ENCODE data around the gene MPPE1. TPM values are rescaled to one million over a fixed set of nuclear protein-coding genes. Genes with fewer than 3 reads are reported as not detected.

The MPPE1 gene
- total RNA-seq, 1 donor from 2014 or later, result 29.4 TPM

- FAIRE-seq (no peak), DNase-seq (ENCODE audit: low read depth) (no peak)
- H3K4me1 ChIP-seq (ENCODE audit: insufficient read depth, low read length), result no peaks in the 10 kb centered on the region
- Mint-ChIP-seq H3K4me3 (ENCODE audit: unreplicated experiment) (no peak overlapping the region), H3K27me3 (ENCODE audit: low read depth, unreplicated experiment) (no peaks in the 10 kb centered on the region), H3K36me3 (ENCODE audit: low read depth, unreplicated experiment) (peaks cover 9% of the 10 kb centered on the region), H3K9me3 (ENCODE audit: unreplicated experiment) (peaks cover 3% of the 10 kb centered on the region), H3K27ac (ENCODE audit: unreplicated experiment) (no peak overlapping the region), H3K4me1 (ENCODE audit: low read depth, unreplicated experiment) (peaks cover 6% of the 10 kb centered on the region)
- H2AFZ ChIP-seq (ENCODE audit: low read depth, low read length), result no peak overlapping the region
- H3K4me3 ChIP-seq (ENCODE audit: insufficient read depth, low read depth, low read length), result no peak overlapping the region
- H3K4me2 ChIP-seq (ENCODE audit: low read length), result no peak overlapping the region
- no peaks in the 10 kb centered on the region for H3K79me2 ChIP-seq (ENCODE audit: insufficient read depth, low read length)
- no peaks in the 10 kb centered on the region for H3K27me3 ChIP-seq (ENCODE audit: insufficient read depth, low read length)
- H3K27ac ChIP-seq (ENCODE audit: low read depth, low read length), result no peak overlapping the region
- H3K36me3 ChIP-seq (ENCODE audit: insufficient read depth, low read length), result no peaks in the 10 kb centered on the region
- no peak overlapping the region for H3K9ac ChIP-seq (ENCODE audit: low read length)
- H4K20me1 ChIP-seq (ENCODE audit: insufficient read depth, low read length), result no peaks in the 10 kb centered on the region
- H3K9me3 ChIP-seq (ENCODE audit: insufficient read depth, low read depth, low read length), result no peaks in the 10 kb centered on the region
- TF ChIP-seq EZH2 (IDR thresholded peaks at IDR 0.05; ENCODE audit: insufficient read depth, low read length) (no peak), CTCF (IDR thresholded peaks at IDR 0.05; ENCODE audit: insufficient read depth, low read depth, low read length) (no peak)
Measured at GRCh38 chr18:11883153-11883552, 25.0 kb downstream of the MPPE1 start.

- Histone ChIP-seq H3K36me3 (ENCODE audit: insufficient read depth, low read length) (no peaks in the 10 kb centered on the region), H3K4me3 (ENCODE audit: insufficient read depth, low read depth, low read length) (no peak overlapping the region), H3K9me3 (ENCODE audit: insufficient read depth, low read depth, low read length) (no peaks in the 10 kb centered on the region), H3K79me2 (ENCODE audit: insufficient read depth, low read length) (no peaks in the 10 kb centered on the region), H3K27me3 (ENCODE audit: insufficient read depth, low read length) (no peaks in the 10 kb centered on the region), H3K4me2 (ENCODE audit: low read length) (no peak overlapping the region), H4K20me1 (ENCODE audit: insufficient read depth, low read length) (no peaks in the 10 kb centered on the region), H3K9ac (ENCODE audit: low read length) (no peak overlapping the region), H3K27ac (ENCODE audit: low read depth, low read length) (no peak overlapping the region), H2AFZ (ENCODE audit: low read depth, low read length) (no peak overlapping the region), H3K4me1 (ENCODE audit: insufficient read depth, low read length) (no peaks in the 10 kb centered on the region)
- no peak for DNase-seq (ENCODE audit: low read depth)
- Mint-ChIP-seq H3K36me3 (ENCODE audit: low read depth, unreplicated experiment) (peaks cover 7% of the 10 kb centered on the region), H3K27ac (ENCODE audit: unreplicated experiment) (no peak overlapping the region), H3K4me3 (ENCODE audit: unreplicated experiment) (no peak overlapping the region), H3K4me1 (ENCODE audit: low read depth, unreplicated experiment) (peaks cover 5% of the 10 kb centered on the region), H3K27me3 (ENCODE audit: low read depth, unreplicated experiment) (no peaks in the 10 kb centered on the region), H3K9me3 (ENCODE audit: unreplicated experiment) (peaks cover 3% of the 10 kb centered on the region)
- TF ChIP-seq EZH2 (IDR thresholded peaks at IDR 0.05; ENCODE audit: insufficient read depth, low read length) (no peak), CTCF (IDR thresholded peaks at IDR 0.05; ENCODE audit: insufficient read depth, low read depth, low read length) (no peak)
- no peak for FAIRE-seq
Measured at GRCh38 chr18:11882636-11883035, 25.5 kb downstream of the MPPE1 start.

- no peaks in the 10 kb centered on the region for H3K36me3 ChIP-seq (ENCODE audit: insufficient read depth, low read length)
- Mint-ChIP-seq H3K36me3 (ENCODE audit: low read depth, unreplicated experiment) (peaks cover 14% of the 10 kb centered on the region), H3K4me3 (ENCODE audit: unreplicated experiment) (no peak overlapping the region), H3K27ac (ENCODE audit: unreplicated experiment) (no peak overlapping the region), H3K9me3 (ENCODE audit: unreplicated experiment) (peaks cover 6% of the 10 kb centered on the region), H3K27me3 (ENCODE audit: low read depth, unreplicated experiment) (no peaks in the 10 kb centered on the region), H3K4me1 (ENCODE audit: low read depth, unreplicated experiment) (no peaks in the 10 kb centered on the region)
- no peaks in the 10 kb centered on the region for H3K79me2 ChIP-seq (ENCODE audit: insufficient read depth, low read length)
- H3K27me3 ChIP-seq (ENCODE audit: insufficient read depth, low read length), result no peaks in the 10 kb centered on the region
- no peak overlapping the region for H3K9ac ChIP-seq (ENCODE audit: low read length)
- no peak overlapping the region for H3K27ac ChIP-seq (ENCODE audit: low read depth, low read length)
- no peak overlapping the region for H2AFZ ChIP-seq (ENCODE audit: low read depth, low read length)
- H3K4me3 ChIP-seq (ENCODE audit: insufficient read depth, low read depth, low read length), result no peak overlapping the region
- no peaks in the 10 kb centered on the region for H4K20me1 ChIP-seq (ENCODE audit: insufficient read depth, low read length)
- H3K4me1 ChIP-seq (ENCODE audit: insufficient read depth, low read length), result no peaks in the 10 kb centered on the region
- no peaks in the 10 kb centered on the region for H3K9me3 ChIP-seq (ENCODE audit: insufficient read depth, low read depth, low read length)
- DNase-seq (ENCODE audit: low read depth) (no peak), FAIRE-seq (no peak)
- no peak overlapping the region for H3K4me2 ChIP-seq (ENCODE audit: low read length)
- TF ChIP-seq CTCF (IDR thresholded peaks at IDR 0.05; ENCODE audit: insufficient read depth, low read depth, low read length), result no peak
- no peak for TF ChIP-seq EZH2 (IDR thresholded peaks at IDR 0.05; ENCODE audit: insufficient read depth, low read length)
Measured at GRCh38 chr18:11880586-11881304, 27.4 kb downstream of the MPPE1 start.

All from astrocyte (in vitro differentiated cells and primary cell).